Transverse colon (tissue), 4 donors: ENCODE results near the gene ZNFX1.

Source experiments
- CTCF ChIP-seq, 5 experiments: fragments of 200-600 bp in 3 of 5; fragments of 450-650 bp in 2 of 5; sonication (generic) in 3 of 5; IDR thresholded peaks; 1 replicate in 2 of 5; 2 replicates in 3 of 5; pipeline ENCODE4 v1.5.1; 2016 to 2017; ENCODE audit warnings: antibody characterized with exemption in 5 of 5, inconsistent platforms in 3 of 5, mild to moderate bottlenecking in 2 of 5, moderate library complexity in 1 of 5
- POLR2A ChIP-seq: fragments of 450-650 bp; IDR thresholded peaks from one replicate; pipeline ENCODE4 v1.6.1; 2016; ENCODE audit warnings: antibody characterized with exemption, mild to moderate bottlenecking, moderate library complexity
- POLR2AphosphoS5 ChIP-seq, 3 donors: sonication (generic); formaldehyde crosslinking; IDR thresholded peaks; one replicate each; pipeline ENCODE4 v1.6.1; 2016; ENCODE audit warnings: antibody characterized with exemption in 3 of 3

DNA sequence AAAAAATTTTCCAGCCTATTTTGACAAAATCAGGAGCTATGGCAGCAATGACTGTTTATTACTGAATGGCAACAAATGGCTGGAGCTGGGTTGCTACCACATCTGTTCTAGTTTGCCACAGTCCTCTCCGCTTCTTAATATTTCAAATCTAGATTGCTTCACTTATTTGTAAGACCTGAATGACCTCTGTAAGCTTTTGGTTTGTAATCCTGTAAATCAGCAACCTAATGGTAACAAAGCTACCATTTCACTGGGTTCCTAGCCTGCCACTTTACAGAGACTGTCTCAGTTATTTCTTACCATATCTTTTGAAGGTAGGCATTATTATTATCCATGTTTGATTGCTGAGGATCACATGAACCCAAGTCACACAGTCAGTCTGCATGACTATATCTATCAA is 15.4 kb downstream of the ZNFX1 start:
- no peak for TF ChIP-seq CTCF (IDR thresholded peaks at IDR 0.05)
- TF ChIP-seq POLR2A, result no peak
- no peak for TF ChIP-seq POLR2AphosphoS5 (IDR thresholded peaks at IDR 0.05)
